K562 (cell line): ENCODE data around the gene LMBR1L. TPM values are rescaled to one million over a fixed set of nuclear protein-coding genes. Genes with fewer than 3 reads are reported as not detected.

ENCODE experiments used
- ATAC-seq: fragments of 200-7000 bp; cut with Tn5 transposase; 3 replicates; pipeline ENCODE4 v1.9.1; 2020; ENCODE audit warnings: moderate library complexity
- BruUV-seq: library from RNA; stranded (reverse); fragments of 400-500 nt; replicated peaks from 2 replicates; lab custom pipeline; 2021; lab: Mats Ljungman, UMichigan
- CTCF ChIA-PET: fragments of 300-600 bp; formaldehyde crosslinking; extraction: SDS; loops from one replicate; lab custom pipeline; 2021; ENCODE audit warnings: low intra/inter-chr PET ratio; lab: Yijun Ruan, JAX
- POLR2A ChIA-PET: fragments of 300-600, 350-650 bp; sonication (Branson Sonifier 250); formaldehyde crosslinking; extraction: SDS; loops from one replicate; lab custom pipeline; 2021; ENCODE audit warnings: antibody characterized with exemption, inconsistent platforms; lab: Yijun Ruan, JAX
- DNase-seq, 4 experiments: peaks; one replicate each; pipeline versions ENCODE4 v3.0.0 to v3.0.0-alpha.2; 2011 to 2018; ENCODE audit warnings: low spot score in 3 of 4, mixed read lengths in 3 of 4; ENCODE audit errors: extremely low read depth in 1 of 4
- FAIRE-seq: peaks from 2 replicates; lab custom pipeline; 2011; peaks lifted over from hg19 to GRCh38; lab: Jason Lieb, UNC
- H2AFZ ChIP-seq: 2 replicates; pipeline ENCODE4 v1.6.0; 2011; ENCODE audit warnings: low read depth, low read length, control low read depth, inconsistent platforms
- H3K27ac ChIP-seq: fragments of 200-600 bp; 3 replicates; pipeline ENCODE4 v1.8.0; 2011; ENCODE audit warnings: low read depth, mild to moderate bottlenecking, control low read depth, inconsistent platforms, low read length, moderate library complexity, mixed read lengths; ENCODE audit errors: extremely low read depth
- H3K27me3 ChIP-seq, 2 experiments: fragments of 300-600 bp in 1 of 2; 2 replicates in 1 of 2; 3 replicates in 1 of 2; pipeline versions ENCODE4 v1.6.0 to v1.8.0; 2011; ENCODE audit warnings: inconsistent platforms in 2 of 2, low read length in 2 of 2, mild to moderate bottlenecking in 1 of 2, mixed read lengths in 1 of 2, moderate library complexity in 1 of 2; ENCODE audit not compliant: control insufficient read depth in 2 of 2, insufficient read depth in 2 of 2
- H3K36me3 ChIP-seq: fragments of 300-600 bp; 3 replicates; pipeline ENCODE4 v1.8.0; 2011; ENCODE audit warnings: mild to moderate bottlenecking, low read length, inconsistent platforms; ENCODE audit not compliant: control insufficient read depth, insufficient read depth
- H3K4me1 ChIP-seq, 2 experiments: fragments of 200-600 bp in 1 of 2; replicated peaks in 1 of 2; 2 replicates in 1 of 2; 3 replicates in 1 of 2; pipeline versions ENCODE4 v1.5.1 to v1.8.0; 2011; ENCODE audit warnings: inconsistent platforms in 2 of 2, low read length in 2 of 2, mild to moderate bottlenecking in 1 of 2, mixed read lengths in 1 of 2, moderate library complexity in 1 of 2; ENCODE audit not compliant: control insufficient read depth in 2 of 2, insufficient read depth in 2 of 2
- H3K4me2 ChIP-seq: 2 replicates; pipeline ENCODE4 v1.6.1; 2011; ENCODE audit warnings: low read length, control low read depth, inconsistent platforms, mixed read lengths; ENCODE audit not compliant: insufficient read depth
- H3K4me3 ChIP-seq: fragments of 200-600 bp; sonication (generic), shearing (Covaris generic); 2 replicates; pipeline ENCODE4 v1.5.1; 2016; ENCODE audit warnings: control low read depth, inconsistent platforms
- H3K79me2 ChIP-seq: fragments of 200-600 bp; 3 replicates; pipeline ENCODE4 v1.8.0; 2011; ENCODE audit warnings: low read length, inconsistent platforms; ENCODE audit not compliant: control insufficient read depth, insufficient read depth
- H3K9ac ChIP-seq, 2 experiments: 2 replicates each; pipeline versions ENCODE4 v1.6.0 to v1.6.1; 2011; ENCODE audit warnings: low read depth in 2 of 2, low read length in 2 of 2, control low read depth in 1 of 2, inconsistent platforms in 1 of 2, mild to moderate bottlenecking in 1 of 2, mixed read lengths in 1 of 2; ENCODE audit not compliant: insufficient read depth in 1 of 2
- H3K9me1 ChIP-seq: one replicate; pipeline ENCODE4 v1.6.0; 2011; ENCODE audit warnings: inconsistent platforms, mild to moderate bottlenecking, low read length, moderate library complexity; ENCODE audit not compliant: control insufficient read depth, insufficient read depth
- H3K9me3 ChIP-seq: replicated peaks from 2 replicates; pipeline ENCODE4 v1.5.1; 2011; ENCODE audit warnings: low read depth, low read length, inconsistent platforms; ENCODE audit not compliant: control insufficient read depth, insufficient read depth
- H4K20me1 ChIP-seq: replicated peaks from 2 replicates; pipeline ENCODE4 v1.6.1; 2011; ENCODE audit warnings: low read length, inconsistent platforms, mixed read lengths; ENCODE audit not compliant: control insufficient read depth, insufficient read depth
- FOXJ3 ChIP-seq: sonication (generic); formaldehyde crosslinking; IDR thresholded peaks from 2 replicates; pipeline ENCODE4 v1.4.0; 2020; ENCODE audit warnings: mild to moderate bottlenecking, missing genetic modification reagents
- HDAC1 ChIP-seq, 2 experiments: fragments of 450-650 bp; IDR thresholded peaks; 2 replicates each; pipeline ENCODE4 v1.6.1; 2016 to 2017; ENCODE audit warnings: inconsistent platforms in 1 of 2, mild to moderate bottlenecking in 1 of 2, moderate library complexity in 1 of 2
- KDM1A ChIP-seq, 2 experiments: fragments of 450-650 bp; IDR thresholded peaks; 2 replicates each; pipeline ENCODE4 v1.6.1; 2016; ENCODE audit warnings: mild to moderate bottlenecking in 2 of 2
- NFYB ChIP-seq: IDR thresholded peaks from 2 replicates; pipeline ENCODE4 v1.6.1; 2011; ENCODE audit warnings: mild to moderate bottlenecking, moderate library complexity; ENCODE audit not compliant: insufficient read length; ENCODE audit errors: extremely low read depth
- PCBP2 ChIP-seq: fragments of 200-400 bp; formaldehyde crosslinking; IDR thresholded peaks from 2 replicates; pipeline ENCODE4 v1.6.1; 2018; ENCODE audit warnings: low read length, low read depth, mild to moderate bottlenecking, moderate library complexity; ENCODE audit not compliant: poor library complexity, severe bottlenecking
- POLR2H ChIP-seq: IDR thresholded peaks from 2 replicates; pipeline ENCODE4 v1.6.1; 2016; ENCODE audit warnings: missing genetic modification characterization, low read depth, mild to moderate bottlenecking, control low read depth, missing compliant biosample characterization, moderate library complexity
- SMARCA4 ChIP-seq: fragments of 450-650 bp; IDR thresholded peaks from 2 replicates; pipeline ENCODE4 v1.6.1; 2016
- SRF ChIP-seq, 2 experiments: fragments of 250-450, 450-650 bp in 1 of 2; sonication (Bioruptor Pico) in 1 of 2; sonication (generic) in 1 of 2; formaldehyde crosslinking; IDR thresholded peaks; 2 replicates each; pipeline versions ENCODE4 v1.5.0 to v1.5.1; 2020 to 2022; ENCODE audit warnings: mild to moderate bottlenecking in 1 of 2, missing genetic modification reagents in 1 of 2
- TFAM ChIP-seq: fragments of 250-450 bp; sonication (Bioruptor Pico); conservative IDR thresholded peaks from 2 replicates; pipeline ENCODE4 v1.5.0; 2021; ENCODE audit warnings: mild to moderate bottlenecking, moderate library complexity
- ZC3H4 ChIP-seq: sonication (generic); formaldehyde crosslinking; IDR thresholded peaks from 2 replicates; pipeline ENCODE4 v1.9.0; 2021; ENCODE audit warnings: missing genetic modification reagents, borderline replicate concordance
- ZC3H8 ChIP-seq: fragments of 450-650 bp; IDR thresholded peaks from 2 replicates; pipeline ENCODE4 v1.6.1; 2017
- ZNF696 ChIP-seq: fragments of 250-450 bp; sonication (Bioruptor Pico); conservative IDR thresholded peaks from 2 replicates; pipeline ENCODE4 v1.4.0; 2020; ENCODE audit warnings: mild to moderate bottlenecking, moderate library complexity
- WGBS: fragments of 100-300 bp; shearing (Covaris generic); methylation state at CpG from one replicate; pipeline ENCODE4 v1.1.6; 2016; ENCODE audit warnings: low coverage, mixed read lengths; ENCODE audit not compliant: insufficient coverage; ENCODE audit errors: missing lambda C conversion rate; 5-methylcytosine and 5-hydroxymethylcytosine counted together
- in situ Hi-C: fragments of 300-500 bp; cut with MboI; formaldehyde crosslinking; loops from 4 replicates; pipeline ENCODE4 v1.15.0; 2018; ENCODE audit warnings: inconsistent platforms, mixed read lengths
- intact Hi-C: fragments of 100-400 bp; cut with micrococcal nuclease; formaldehyde crosslinking; loops from 2 replicates; pipeline ENCODE4 v1.14.2; 2022
- polyA plus RNA-seq, 8 experiments: library from polyadenylated mRNA; depleted of rRNA in 4 of 8; stranded (reverse) in 5 of 8; unstranded in 3 of 8; fragments of >200 nt; fragmentation: Nextera tagmentation in 2 of 8; fragmentation: Illumina TruSeq in 1 of 8; extraction: Ambion mirVana in 2 of 8; extraction: Trizol in 1 of 8; gene quantifications; 2 replicates each; pipeline versions ENCODE4 v1.2.1 to v1.2.3, GENCODE V29; 2011 to 2014; ENCODE audit warnings: inconsistent platforms in 1 of 8, missing spikeins in 1 of 8
- total RNA-seq, 7 experiments: library from RNA; depleted of rRNA in 6 of 7; stranded (reverse); fragments of >200 nt in 6 of 7; fragmentation: Illumina TruSeq in 2 of 7; extraction: Trizol in 2 of 7; gene quantifications; 2 replicates each; pipeline versions ENCODE4 v1.2.1 to v1.2.3, GENCODE V29; 2011 to 2021; ENCODE audit warnings: low replicate concordance in 1 of 7

LMBR1L gene
- total and polyA plus RNA-seq, 9 of the 15 experiments (the other 6 are each of a cell fraction or from before 2014, with no cell fraction given) = 2.5 to 57.0 (median 31.1) TPM

DNA sequence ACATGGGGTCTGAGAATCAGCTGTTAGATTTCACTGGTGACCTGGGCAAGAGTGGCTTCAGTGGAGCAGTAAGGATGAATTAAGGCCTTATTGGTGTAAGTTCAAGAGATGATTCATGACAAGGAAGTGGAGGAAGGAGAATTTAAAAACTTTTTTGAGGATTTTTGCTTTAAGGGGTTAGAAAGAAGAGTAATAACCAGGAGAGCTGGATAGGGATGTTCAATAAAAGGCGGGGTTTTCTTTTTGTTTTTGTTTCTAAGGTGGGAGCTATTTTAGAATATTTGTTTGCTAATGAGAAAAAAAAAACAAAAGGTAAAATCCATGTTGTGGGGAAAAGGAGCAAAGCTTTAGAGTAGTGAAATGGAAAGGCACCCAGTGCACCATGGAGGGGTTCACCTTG lies 35.8 kb upstream of the LMBR1L start:
- WGBS = 91% methylated on average over 1 of the region's 1 CpG
- Histone ChIP-seq H3K9ac (no peak overlapping the region), H2AFZ (no peak overlapping the region), H3K9me1 (no peaks in the 10 kb centered on the region), H3K27ac (no peak overlapping the region), H3K36me3 (no peaks in the 10 kb centered on the region), H3K4me3 (no peak overlapping the region), H3K79me2 (no peaks in the 10 kb centered on the region), H3K4me2 (no peak overlapping the region), H3K27me3 (no peaks in the 10 kb centered on the region), H4K20me1 (no peaks in the 10 kb centered on the region), H3K4me1 (peaks cover 0 to 4% of the 10 kb centered on the region in 2 experiments; a peak in 2 of 5 replicates), H3K9me3 (no peaks in the 10 kb centered on the region)
- CTCF ChIA-PET = no interaction called here
- FAIRE-seq (no peak), DNase-seq (no peak), ATAC-seq (no peak)
- POLR2A ChIA-PET = interaction anchor here (1.0 to 10.5 kb wide), 2 partner anchors 15 to 54 kb away, joined by 3 to 151 read pairs; partner anchors contain the start of gene TUBA1B
- in situ Hi-C loops = no loop called here
- BruUV-seq = TSS peak; percentile 26
- TF ChIP-seq SMARCA4 (no peak), FOXJ3 (no peak), PCBP2 (no peak), ZNF696 (CRISPR knock-in tag) (no peak), NFYB (no peak), KDM1A (IDR thresholded peaks at IDR 0.05) (no peak), TFAM (CRISPR knock-in tag) (no peak), SRF (CRISPR knock-in tag; IDR thresholded peaks at IDR 0.05) (no peak), POLR2H (tag) (no peak), ZC3H4 (no peak), HDAC1 (IDR thresholded peaks at IDR 0.05) (no peak), ZC3H8 (no peak)
- intact Hi-C loops = no loop called here
